Upper lobe of left lung (tissue), 4 donors: ENCODE results near the gene KIF25.

Experiments
- POLR2A ChIP-seq, 4 donors: fragments of 450-650 bp; IDR thresholded peaks; one replicate each; pipeline ENCODE4 v1.5.1; 2016 to 2017; ENCODE audit warnings: antibody characterized with exemption in 4 of 4, mild to moderate bottlenecking in 2 of 4
- POLR2AphosphoS5 ChIP-seq, 2 donors: sonication (generic); formaldehyde crosslinking; IDR thresholded peaks; one replicate each; pipeline ENCODE4 v1.5.1; 2017; ENCODE audit warnings: antibody characterized with exemption in 2 of 2
- TF ChIP-seq, protein P1 (sequence below), 6 experiments: fragments of 450-650 bp in 4 of 6; fragments of 200-600 bp in 2 of 6; sonication (generic) in 2 of 6; IDR thresholded peaks; one replicate each; pipeline ENCODE4 v1.5.1; 2016 to 2019; ENCODE audit warnings: antibody characterized with exemption in 6 of 6

DNA sequence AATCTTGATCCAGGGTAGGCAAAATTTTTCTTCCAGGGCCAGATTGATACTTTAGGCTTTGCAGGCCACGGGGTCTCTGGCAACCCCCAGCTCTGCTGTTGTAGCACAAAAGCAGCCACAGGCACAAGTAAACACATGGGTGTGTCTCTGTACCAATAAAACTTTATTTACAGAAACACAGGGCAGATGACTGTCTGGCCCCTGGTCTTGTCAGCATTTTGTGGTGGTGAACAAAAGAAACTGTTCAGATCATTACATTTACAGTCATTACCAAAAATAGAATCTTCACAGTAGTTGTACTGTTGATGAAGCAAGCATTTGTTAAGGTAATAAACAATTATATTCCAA is 45.0 kb upstream of the KIF25 start:
- TF ChIP-seq POLR2AphosphoS5 (IDR thresholded peaks at IDR 0.05) (no peak), POLR2A (IDR thresholded peaks at IDR 0.05) (no peak)
- TF ChIP-seq, protein P1, sequence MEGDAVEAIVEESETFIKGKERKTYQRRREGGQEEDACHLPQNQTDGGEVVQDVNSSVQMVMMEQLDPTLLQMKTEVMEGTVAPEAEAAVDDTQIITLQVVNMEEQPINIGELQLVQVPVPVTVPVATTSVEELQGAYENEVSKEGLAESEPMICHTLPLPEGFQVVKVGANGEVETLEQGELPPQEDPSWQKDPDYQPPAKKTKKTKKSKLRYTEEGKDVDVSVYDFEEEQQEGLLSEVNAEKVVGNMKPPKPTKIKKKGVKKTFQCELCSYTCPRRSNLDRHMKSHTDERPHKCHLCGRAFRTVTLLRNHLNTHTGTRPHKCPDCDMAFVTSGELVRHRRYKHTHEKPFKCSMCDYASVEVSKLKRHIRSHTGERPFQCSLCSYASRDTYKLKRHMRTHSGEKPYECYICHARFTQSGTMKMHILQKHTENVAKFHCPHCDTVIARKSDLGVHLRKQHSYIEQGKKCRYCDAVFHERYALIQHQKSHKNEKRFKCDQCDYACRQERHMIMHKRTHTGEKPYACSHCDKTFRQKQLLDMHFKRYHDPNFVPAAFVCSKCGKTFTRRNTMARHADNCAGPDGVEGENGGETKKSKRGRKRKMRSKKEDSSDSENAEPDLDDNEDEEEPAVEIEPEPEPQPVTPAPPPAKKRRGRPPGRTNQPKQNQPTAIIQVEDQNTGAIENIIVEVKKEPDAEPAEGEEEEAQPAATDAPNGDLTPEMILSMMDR (IDR thresholded peaks at IDR 0.05), result no peak
